Measurements from ENCODE around the gene CADPS2.

The CADPS2 gene

GRCh38 chr7:122525355-122525754, 360.9 kb downstream of the CADPS2 start:
- DNase-seq (ENCODE audit: low read depth) = no peak

GRCh38 chr7:122521767-122522166, 364.5 kb downstream of the CADPS2 start:
- no peak for DNase-seq (ENCODE audit: low read depth)

- DNase-seq (ENCODE audit: low read depth) = no peak
Observed at GRCh38 chr7:122520971-122521555, 365.2 kb downstream of the CADPS2 start.

- no peak for DNase-seq (ENCODE audit: low read depth)
Observed at GRCh38 chr7:122518488-122518887, 367.8 kb downstream of the CADPS2 start.

- no peak for DNase-seq (ENCODE audit: low read depth)
Observed at GRCh38 chr7:122517576-122517975, 368.7 kb downstream of the CADPS2 start.

- DNase-seq (ENCODE audit: low read depth) = no peak
Observed at GRCh38 chr7:122515404-122515803, 370.9 kb downstream of the CADPS2 start.

- DNase-seq (ENCODE audit: low read depth) = no peak
Observed at GRCh38 chr7:122511268-122511667, 375.0 kb downstream of the CADPS2 start.

GRCh38 chr7:122507591-122507990, 378.7 kb downstream of the CADPS2 start:
- no peak for DNase-seq (ENCODE audit: low read depth)

GRCh38 chr7:122492007-122492406, 394.3 kb downstream of the CADPS2 start:
- DNase-seq (ENCODE audit: low read depth) = no peak

- no peak for DNase-seq (ENCODE audit: low read depth)
Observed at GRCh38 chr7:122488241-122488640, 398.0 kb downstream of the CADPS2 start.

GRCh38 chr7:122487131-122487530, 399.1 kb downstream of the CADPS2 start:
- no peak for DNase-seq (ENCODE audit: low read depth)

GRCh38 chr7:122485856-122486255, 400.4 kb downstream of the CADPS2 start:
- DNase-seq (ENCODE audit: low read depth) = no peak

- DNase-seq (ENCODE audit: low read depth) = no peak
Observed at GRCh38 chr7:122482212-122482611, 404.0 kb downstream of the CADPS2 start.

- no peak for DNase-seq (ENCODE audit: low read depth)
Observed at GRCh38 chr7:122470859-122471258, 415.4 kb downstream of the CADPS2 start.

GRCh38 chr7:122468945-122469344, 417.3 kb downstream of the CADPS2 start:
- no peak for DNase-seq (ENCODE audit: low read depth)

- no peak for DNase-seq (ENCODE audit: low read depth)
Observed at GRCh38 chr7:122467661-122468449, 418.4 kb downstream of the CADPS2 start.

GRCh38 chr7:122465296-122465695, 421.0 kb downstream of the CADPS2 start:
- DNase-seq (ENCODE audit: low read depth) = no peak

- no peak for DNase-seq (ENCODE audit: low read depth)
Observed at GRCh38 chr7:122463631-122464030, 422.6 kb downstream of the CADPS2 start.

- DNase-seq (ENCODE audit: low read depth) = no peak
Observed at GRCh38 chr7:122460936-122461335, 425.3 kb downstream of the CADPS2 start.

GRCh38 chr7:122457969-122458368, 428.3 kb downstream of the CADPS2 start:
- DNase-seq (ENCODE audit: low read depth) = no peak

GRCh38 chr7:122457325-122457724, 428.9 kb downstream of the CADPS2 start:
- no peak for DNase-seq (ENCODE audit: low read depth)

GRCh38 chr7:122454776-122455507, 431.3 kb downstream of the CADPS2 start:
- no peak for DNase-seq (ENCODE audit: low read depth)

GRCh38 chr7:122453432-122453831, 432.8 kb downstream of the CADPS2 start:
- no peak for DNase-seq (ENCODE audit: low read depth)

All from stimulated activated CD8-positive, alpha-beta memory T cell treated with anti-CD3 and anti-CD28 coated beads, Interleukin-12 subunit alpha, Interleukin-12 subunit beta, amount 100 ng/mL, for 1 hour (primary cell).